Measurements from ENCODE around the gene IQSEC1.
"Not testable (repeated sequence)": the region's sequence is repeated elsewhere in the genome, so short reads cannot be mapped to it uniquely, and the experiment has no call there.

Gene IQSEC1

GRCh38 chr3:12886106-12886679, 187.0 kb downstream of the IQSEC1 start:
- no peak overlapping the region for H3K4me3 ChIP-seq (ENCODE audit: low read depth, low read length)
- in situ Hi-C loops (cut with HindIII; ENCODE audit: low sequenced_read_pairs) = no loop called here
- DNase-seq (ENCODE audit: low read depth, low spot score) = no peak
- TF ChIP-seq, protein P1, sequence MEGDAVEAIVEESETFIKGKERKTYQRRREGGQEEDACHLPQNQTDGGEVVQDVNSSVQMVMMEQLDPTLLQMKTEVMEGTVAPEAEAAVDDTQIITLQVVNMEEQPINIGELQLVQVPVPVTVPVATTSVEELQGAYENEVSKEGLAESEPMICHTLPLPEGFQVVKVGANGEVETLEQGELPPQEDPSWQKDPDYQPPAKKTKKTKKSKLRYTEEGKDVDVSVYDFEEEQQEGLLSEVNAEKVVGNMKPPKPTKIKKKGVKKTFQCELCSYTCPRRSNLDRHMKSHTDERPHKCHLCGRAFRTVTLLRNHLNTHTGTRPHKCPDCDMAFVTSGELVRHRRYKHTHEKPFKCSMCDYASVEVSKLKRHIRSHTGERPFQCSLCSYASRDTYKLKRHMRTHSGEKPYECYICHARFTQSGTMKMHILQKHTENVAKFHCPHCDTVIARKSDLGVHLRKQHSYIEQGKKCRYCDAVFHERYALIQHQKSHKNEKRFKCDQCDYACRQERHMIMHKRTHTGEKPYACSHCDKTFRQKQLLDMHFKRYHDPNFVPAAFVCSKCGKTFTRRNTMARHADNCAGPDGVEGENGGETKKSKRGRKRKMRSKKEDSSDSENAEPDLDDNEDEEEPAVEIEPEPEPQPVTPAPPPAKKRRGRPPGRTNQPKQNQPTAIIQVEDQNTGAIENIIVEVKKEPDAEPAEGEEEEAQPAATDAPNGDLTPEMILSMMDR (IDR thresholded peaks at IDR 0.05; ENCODE audit: low read depth, low read length) = no peak

GRCh38 chr3:12885583-12885930, 187.7 kb downstream of the IQSEC1 start:
- DNase-seq (ENCODE audit: low read depth, low spot score) = no peak
- no peak overlapping the region for H3K4me3 ChIP-seq (ENCODE audit: low read depth, low read length)
- TF ChIP-seq, protein P1 (IDR thresholded peaks at IDR 0.05; ENCODE audit: low read depth, low read length) = no peak
- in situ Hi-C loops (cut with HindIII; ENCODE audit: low sequenced_read_pairs) = no loop called here

DNA sequence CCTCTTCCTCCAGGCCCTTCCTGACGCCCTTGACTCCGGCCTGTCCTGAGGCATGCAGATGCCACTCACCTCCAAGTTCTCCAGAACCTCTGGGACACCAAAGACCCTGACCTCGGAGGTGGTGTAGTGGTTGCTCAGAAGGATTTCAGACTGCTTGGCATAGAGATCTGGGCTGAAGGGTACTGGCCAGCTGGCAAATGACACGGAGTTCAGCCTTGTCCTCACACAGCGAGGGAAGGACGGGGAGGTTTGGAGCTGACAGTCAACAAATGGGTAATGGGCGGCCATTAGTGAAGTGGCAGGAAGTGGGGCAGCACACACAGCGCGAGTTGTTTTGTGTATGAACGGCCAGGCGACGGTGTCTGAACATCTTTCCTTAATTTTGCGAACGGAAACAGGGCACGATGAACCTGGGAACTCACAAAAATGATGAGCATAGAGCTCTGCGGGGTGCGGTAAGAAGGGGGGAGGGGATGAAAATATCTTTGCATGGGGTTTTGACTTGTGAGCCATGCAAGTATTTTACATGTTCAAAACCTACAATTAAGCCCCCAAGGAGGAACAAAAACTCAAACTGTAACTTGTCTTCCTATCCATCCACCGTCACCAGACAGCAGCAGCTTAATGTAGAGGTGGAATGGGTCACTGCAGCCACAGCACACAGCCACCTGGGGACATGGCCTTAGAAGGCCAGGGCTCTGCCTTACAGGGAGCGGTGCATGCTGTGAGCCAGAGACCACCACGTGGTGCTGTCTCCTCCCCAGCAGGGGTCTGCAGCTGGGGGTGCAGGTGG, 188.2 kb downstream of the IQSEC1 start:
- H3K4me3 ChIP-seq (ENCODE audit: low read depth, low read length) = no peak overlapping the region
- in situ Hi-C loops (cut with HindIII; ENCODE audit: low sequenced_read_pairs) = no loop called here
- DNase-seq (ENCODE audit: low read depth, low spot score) = no peak
- TF ChIP-seq, protein P1 (IDR thresholded peaks at IDR 0.05; ENCODE audit: low read depth, low read length) = no peak

DNA sequence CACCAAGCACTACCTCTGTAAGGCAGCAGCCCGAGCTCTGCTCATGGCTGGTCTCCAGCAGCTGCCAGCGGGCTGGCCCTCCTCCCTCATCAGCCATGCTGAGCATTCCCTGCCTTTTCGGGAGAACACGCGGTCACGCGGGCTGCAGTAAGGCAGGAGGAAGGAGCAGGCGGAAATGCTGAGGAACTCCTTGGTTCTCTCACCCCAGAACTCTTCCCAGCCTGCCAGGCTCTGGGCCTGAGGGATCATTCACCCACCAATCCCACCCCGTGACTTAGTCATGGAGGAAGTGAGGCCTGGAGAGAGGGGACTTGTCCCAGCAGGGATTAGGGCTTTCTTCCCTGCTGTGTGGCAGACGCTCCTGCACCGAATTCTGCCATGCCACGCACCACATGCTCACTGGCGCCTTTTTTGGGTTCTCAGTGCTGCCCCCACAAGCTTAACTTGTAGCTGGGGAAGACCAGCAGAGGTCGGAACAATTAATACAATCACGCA, 189.0 kb downstream of the IQSEC1 start:
- in situ Hi-C loops (cut with HindIII; ENCODE audit: low sequenced_read_pairs) = no loop called here
- no peak overlapping the region for H3K4me3 ChIP-seq (ENCODE audit: low read depth, low read length)
- TF ChIP-seq, protein P1 (IDR thresholded peaks at IDR 0.05; ENCODE audit: low read depth, low read length) = no peak
- DNase-seq (ENCODE audit: low read depth, low spot score) = peak; percentile 20

- TF ChIP-seq, protein P1 (IDR thresholded peaks at IDR 0.05; ENCODE audit: low read depth, low read length) = no peak
- in situ Hi-C loops (cut with HindIII; ENCODE audit: low sequenced_read_pairs) = no loop called here
- H3K4me3 ChIP-seq (ENCODE audit: low read depth, low read length) = no peak overlapping the region
- DNase-seq (ENCODE audit: low read depth, low spot score) = no peak
These were observed 190.6 kb downstream of the IQSEC1 start for GRCh38 chr3:12882336-12883310.

DNA sequence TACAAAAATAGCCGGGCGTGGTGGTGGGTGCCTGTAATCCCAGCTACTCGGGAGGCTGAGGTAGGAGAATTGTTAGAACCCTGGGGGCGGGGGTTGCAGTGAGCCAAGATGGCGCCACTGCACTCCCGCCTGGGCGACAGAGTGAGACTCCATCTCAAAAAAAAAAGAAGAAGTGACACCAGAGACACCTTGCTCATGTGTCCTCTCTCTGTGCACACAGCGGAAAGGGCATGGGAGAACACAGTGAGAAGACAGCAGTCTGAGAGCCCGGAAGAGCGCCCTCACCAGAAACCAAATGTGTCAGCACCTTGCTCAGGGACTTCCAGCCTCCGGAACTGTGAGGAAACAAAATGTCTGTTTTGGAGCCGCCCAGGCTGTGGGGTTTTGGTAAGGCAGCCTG, 191.4 kb downstream of the IQSEC1 start:
- H3K4me3 ChIP-seq (ENCODE audit: low read depth, low read length); in situ Hi-C loops (cut with HindIII; ENCODE audit: low sequenced_read_pairs); DNase-seq (ENCODE audit: low read depth, low spot score): not testable (repeated sequence)

All from astrocyte of the spinal cord (primary cell).